ENCODE results near the gene GKN2.

The GKN2 gene

DNA sequence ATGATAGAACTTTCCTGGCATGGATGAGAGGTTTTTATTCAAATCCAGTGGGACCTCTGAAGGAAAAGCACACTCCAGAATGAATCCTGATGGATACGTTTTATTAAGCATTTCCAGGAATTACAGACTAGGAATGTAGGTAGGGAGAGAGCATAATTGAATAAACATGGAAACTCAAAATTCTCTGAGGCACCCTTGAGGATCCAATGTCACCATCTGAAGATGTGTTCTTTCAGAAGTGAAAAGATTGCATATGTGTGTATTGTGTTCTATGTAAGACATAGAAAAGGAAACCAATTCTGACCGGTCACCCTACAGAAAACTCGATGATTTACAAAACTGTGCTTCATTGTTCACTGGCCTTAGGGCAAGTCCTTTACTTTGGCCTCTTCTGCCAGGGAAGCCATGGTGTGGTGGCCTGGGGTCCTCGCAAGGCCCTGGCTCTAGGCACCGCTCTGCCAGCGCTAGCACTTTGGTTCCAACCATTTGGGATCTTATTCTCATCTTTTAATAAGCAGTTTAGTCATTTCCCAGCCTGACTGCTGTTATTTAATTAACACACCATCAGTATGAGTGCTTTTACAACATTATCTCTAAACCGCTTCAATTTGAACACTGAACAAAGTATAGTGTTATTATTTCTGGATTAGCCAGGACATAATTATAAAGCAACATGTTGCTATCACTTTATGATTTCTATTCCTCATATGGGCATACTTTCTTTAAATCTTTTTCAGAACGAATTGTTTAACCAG lies 17.2 kb upstream of the GKN2 start:
- no peak for ATAC-seq
- no peak for TF ChIP-seq ZFP3 (CRISPR knock-in tag; IDR thresholded peaks at IDR 0.05)

DNA sequence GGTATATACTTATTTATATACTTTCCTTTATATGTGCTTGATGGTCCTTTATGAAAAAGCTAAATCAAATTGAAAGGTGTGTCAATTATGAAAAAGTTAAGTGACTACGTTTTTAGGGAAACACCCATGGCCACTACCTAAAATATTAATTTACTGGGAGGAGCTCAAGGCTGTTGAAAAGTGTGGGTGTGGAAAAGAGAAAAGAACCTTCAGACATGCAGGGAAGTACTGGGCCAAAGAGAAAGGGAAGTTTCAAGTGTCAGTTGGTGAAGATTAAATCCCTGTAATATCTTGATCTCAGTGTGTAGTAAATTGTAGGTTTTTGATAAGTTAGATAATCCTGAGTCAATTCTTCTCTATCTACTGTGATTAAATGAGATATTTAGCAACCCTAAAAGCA lies 15.5 kb upstream of the GKN2 start:
- no peak for TF ChIP-seq ARNTL (CRISPR knock-in tag; IDR thresholded peaks at IDR 0.05; ENCODE audit: borderline replicate concordance, low read depth)
- TF ChIP-seq TCF4 (CRISPR knock-in tag; IDR thresholded peaks at IDR 0.05; ENCODE audit: borderline replicate concordance) = no peak
- no peak for TF ChIP-seq ZC3H10 (CRISPR knock-in tag; IDR thresholded peaks at IDR 0.05)
- TF ChIP-seq ISL1 (CRISPR knock-in tag; IDR thresholded peaks at IDR 0.05) = no peak
- no peak for TF ChIP-seq BACH2 (CRISPR knock-in tag; IDR thresholded peaks at IDR 0.05; ENCODE audit: borderline replicate concordance)
- TF ChIP-seq RARB (CRISPR knock-in tag; IDR thresholded peaks at IDR 0.05) = no peak
- no peak for TF ChIP-seq OSR1 (CRISPR knock-in tag; IDR thresholded peaks at IDR 0.05)
- no peak for TF ChIP-seq GLIS3 (CRISPR knock-in tag; IDR thresholded peaks at IDR 0.05)
- TF ChIP-seq ZFP30 (CRISPR knock-in tag; IDR thresholded peaks at IDR 0.05) = no peak
- TF ChIP-seq ZNF8 (CRISPR knock-in tag; IDR thresholded peaks at IDR 0.05) = no peak
- TF ChIP-seq ZFP3 (CRISPR knock-in tag; IDR thresholded peaks at IDR 0.05) = no peak
- TF ChIP-seq, protein P1, sequence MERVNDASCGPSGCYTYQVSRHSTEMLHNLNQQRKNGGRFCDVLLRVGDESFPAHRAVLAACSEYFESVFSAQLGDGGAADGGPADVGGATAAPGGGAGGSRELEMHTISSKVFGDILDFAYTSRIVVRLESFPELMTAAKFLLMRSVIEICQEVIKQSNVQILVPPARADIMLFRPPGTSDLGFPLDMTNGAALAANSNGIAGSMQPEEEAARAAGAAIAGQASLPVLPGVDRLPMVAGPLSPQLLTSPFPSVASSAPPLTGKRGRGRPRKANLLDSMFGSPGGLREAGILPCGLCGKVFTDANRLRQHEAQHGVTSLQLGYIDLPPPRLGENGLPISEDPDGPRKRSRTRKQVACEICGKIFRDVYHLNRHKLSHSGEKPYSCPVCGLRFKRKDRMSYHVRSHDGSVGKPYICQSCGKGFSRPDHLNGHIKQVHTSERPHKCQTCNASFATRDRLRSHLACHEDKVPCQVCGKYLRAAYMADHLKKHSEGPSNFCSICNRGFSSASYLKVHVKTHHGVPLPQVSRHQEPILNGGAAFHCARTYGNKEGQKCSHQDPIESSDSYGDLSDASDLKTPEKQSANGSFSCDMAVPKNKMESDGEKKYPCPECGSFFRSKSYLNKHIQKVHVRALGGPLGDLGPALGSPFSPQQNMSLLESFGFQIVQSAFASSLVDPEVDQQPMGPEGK (CRISPR knock-in tag; IDR thresholded peaks at IDR 0.05; ENCODE audit: borderline replicate concordance) = no peak
- TF ChIP-seq, protein P2, sequence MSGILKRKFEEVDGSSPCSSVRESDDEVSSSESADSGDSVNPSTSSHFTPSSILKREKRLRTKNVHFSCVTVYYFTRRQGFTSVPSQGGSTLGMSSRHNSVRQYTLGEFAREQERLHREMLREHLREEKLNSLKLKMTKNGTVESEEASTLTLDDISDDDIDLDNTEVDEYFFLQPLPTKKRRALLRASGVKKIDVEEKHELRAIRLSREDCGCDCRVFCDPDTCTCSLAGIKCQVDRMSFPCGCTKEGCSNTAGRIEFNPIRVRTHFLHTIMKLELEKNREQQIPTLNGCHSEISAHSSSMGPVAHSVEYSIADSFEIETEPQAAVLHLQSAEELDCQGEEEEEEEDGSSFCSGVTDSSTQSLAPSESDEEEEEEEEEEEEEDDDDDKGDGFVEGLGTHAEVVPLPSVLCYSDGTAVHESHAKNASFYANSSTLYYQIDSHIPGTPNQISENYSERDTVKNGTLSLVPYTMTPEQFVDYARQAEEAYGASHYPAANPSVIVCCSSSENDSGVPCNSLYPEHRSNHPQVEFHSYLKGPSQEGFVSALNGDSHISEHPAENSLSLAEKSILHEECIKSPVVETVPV (CRISPR knock-in tag; IDR thresholded peaks at IDR 0.05) = no peak
- TF ChIP-seq PPARA (CRISPR knock-in tag; IDR thresholded peaks at IDR 0.05; ENCODE audit: borderline replicate concordance) = no peak
- TF ChIP-seq, protein P3, sequence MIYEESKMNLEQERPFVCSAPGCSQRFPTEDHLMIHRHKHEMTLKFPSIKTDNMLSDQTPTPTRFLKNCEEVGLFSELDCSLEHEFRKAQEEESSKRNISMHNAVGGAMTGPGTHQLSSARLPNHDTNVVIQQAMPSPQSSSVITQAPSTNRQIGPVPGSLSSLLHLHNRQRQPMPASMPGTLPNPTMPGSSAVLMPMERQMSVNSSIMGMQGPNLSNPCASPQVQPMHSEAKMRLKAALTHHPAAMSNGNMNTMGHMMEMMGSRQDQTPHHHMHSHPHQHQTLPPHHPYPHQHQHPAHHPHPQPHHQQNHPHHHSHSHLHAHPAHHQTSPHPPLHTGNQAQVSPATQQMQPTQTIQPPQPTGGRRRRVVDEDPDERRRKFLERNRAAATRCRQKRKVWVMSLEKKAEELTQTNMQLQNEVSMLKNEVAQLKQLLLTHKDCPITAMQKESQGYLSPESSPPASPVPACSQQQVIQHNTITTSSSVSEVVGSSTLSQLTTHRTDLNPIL (CRISPR knock-in tag; IDR thresholded peaks at IDR 0.05; ENCODE audit: low read depth) = no peak
- TF ChIP-seq, protein P4, sequence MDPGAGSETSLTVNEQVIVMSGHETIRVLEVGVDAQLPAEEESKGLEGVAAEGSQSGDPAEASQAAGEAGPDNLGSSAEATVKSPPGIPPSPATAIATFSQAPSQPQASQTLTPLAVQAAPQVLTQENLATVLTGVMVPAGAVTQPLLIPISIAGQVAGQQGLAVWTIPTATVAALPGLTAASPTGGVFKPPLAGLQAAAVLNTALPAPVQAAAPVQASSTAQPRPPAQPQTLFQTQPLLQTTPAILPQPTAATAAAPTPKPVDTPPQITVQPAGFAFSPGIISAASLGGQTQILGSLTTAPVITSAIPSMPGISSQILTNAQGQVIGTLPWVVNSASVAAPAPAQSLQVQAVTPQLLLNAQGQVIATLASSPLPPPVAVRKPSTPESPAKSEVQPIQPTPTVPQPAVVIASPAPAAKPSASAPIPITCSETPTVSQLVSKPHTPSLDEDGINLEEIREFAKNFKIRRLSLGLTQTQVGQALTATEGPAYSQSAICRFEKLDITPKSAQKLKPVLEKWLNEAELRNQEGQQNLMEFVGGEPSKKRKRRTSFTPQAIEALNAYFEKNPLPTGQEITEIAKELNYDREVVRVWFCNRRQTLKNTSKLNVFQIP (CRISPR knock-in tag; IDR thresholded peaks at IDR 0.05; ENCODE audit: borderline replicate concordance, low read depth) = no peak
- TF ChIP-seq ESRRG (CRISPR knock-in tag; IDR thresholded peaks at IDR 0.05) = no peak
- no peak for TF ChIP-seq ZNF565 (CRISPR knock-in tag; conservative IDR thresholded peaks at IDR 0.05; ENCODE audit: low read depth)
- no peak for TF ChIP-seq SNAI2 (CRISPR knock-in tag; IDR thresholded peaks at IDR 0.05)
- no peak for TF ChIP-seq ZNF70 (CRISPR knock-in tag; IDR thresholded peaks at IDR 0.05)
- ATAC-seq = no peak

DNA sequence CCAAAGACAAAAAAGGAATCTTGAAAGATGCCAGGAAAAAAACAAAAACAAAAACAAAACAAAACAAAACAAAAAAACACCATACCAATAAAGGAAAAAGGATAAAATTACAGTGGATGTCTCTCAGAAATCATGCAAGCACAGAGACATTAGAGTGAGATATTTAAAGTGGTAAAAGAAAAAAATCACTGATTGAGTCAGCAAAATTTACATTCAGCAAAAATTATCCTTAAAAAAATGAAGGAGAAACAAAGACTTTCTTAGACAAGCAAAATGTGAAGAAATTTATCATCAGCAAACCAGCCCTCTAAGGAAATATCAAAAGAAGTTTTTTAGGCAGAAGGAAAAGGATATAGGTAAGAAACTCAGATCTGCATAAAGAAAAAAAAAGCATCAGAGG lies 11.6 kb upstream of the GKN2 start:
- ATAC-seq = no peak
- TF ChIP-seq ZNF565 (CRISPR knock-in tag; conservative IDR thresholded peaks at IDR 0.05; ENCODE audit: low read depth) = no peak
- no peak for TF ChIP-seq ARNTL (CRISPR knock-in tag; IDR thresholded peaks at IDR 0.05; ENCODE audit: borderline replicate concordance, low read depth)
- TF ChIP-seq TCF4 (CRISPR knock-in tag; IDR thresholded peaks at IDR 0.05; ENCODE audit: borderline replicate concordance) = no peak
- TF ChIP-seq, protein P4 (CRISPR knock-in tag; IDR thresholded peaks at IDR 0.05; ENCODE audit: borderline replicate concordance, low read depth) = no peak
- no peak for TF ChIP-seq ESRRG (CRISPR knock-in tag; IDR thresholded peaks at IDR 0.05)
- TF ChIP-seq ISL1 (CRISPR knock-in tag; IDR thresholded peaks at IDR 0.05) = no peak
- TF ChIP-seq, protein P1 (CRISPR knock-in tag; IDR thresholded peaks at IDR 0.05; ENCODE audit: borderline replicate concordance) = no peak
- TF ChIP-seq ZNF8 (CRISPR knock-in tag; IDR thresholded peaks at IDR 0.05) = no peak
- no peak for TF ChIP-seq CSDC2 (CRISPR knock-in tag; IDR thresholded peaks at IDR 0.05)

Measured in SK-N-SH treated with all-trans-retinoic acid at 6 μM for 48 hours (cell line).